HUES6 (cell line): ENCODE measurements around the gene CTRB1.
"Not testable (repeated sequence)": the region's sequence is repeated elsewhere in the genome, so short reads cannot be mapped to it uniquely, and the experiment has no call there.

ENCODE experiments used
- H3K27ac ChIP-seq: 2 replicates; pipeline ENCODE4 v1.7.0; 2013; ENCODE audit warnings: low read depth, mild to moderate bottlenecking, low read length, inconsistent platforms
- H3K27me3 ChIP-seq: 2 replicates; pipeline ENCODE4 v1.6.1; 2013; ENCODE audit warnings: low read length; ENCODE audit not compliant: control insufficient read depth, insufficient read depth
- H3K36me3 ChIP-seq: 2 replicates; pipeline ENCODE4 v1.6.1; 2013; ENCODE audit warnings: low read length; ENCODE audit not compliant: control insufficient read depth, insufficient read depth
- H3K4me1 ChIP-seq: 2 replicates; pipeline ENCODE4 v1.6.1; 2013; ENCODE audit warnings: low read length; ENCODE audit not compliant: control insufficient read depth, insufficient read depth
- H3K4me3 ChIP-seq: 2 replicates; pipeline ENCODE4 v1.5.1; 2013; ENCODE audit warnings: low read depth, low read length
- H3K9ac ChIP-seq: one replicate; pipeline ENCODE4 v1.6.1; 2013; ENCODE audit warnings: mild to moderate bottlenecking, low read length
- H3K9me3 ChIP-seq: 2 replicates; pipeline ENCODE4 v1.6.1; 2013; ENCODE audit warnings: low read depth, low read length; ENCODE audit not compliant: control insufficient read depth, insufficient read depth

CTRB1 gene

DNA sequence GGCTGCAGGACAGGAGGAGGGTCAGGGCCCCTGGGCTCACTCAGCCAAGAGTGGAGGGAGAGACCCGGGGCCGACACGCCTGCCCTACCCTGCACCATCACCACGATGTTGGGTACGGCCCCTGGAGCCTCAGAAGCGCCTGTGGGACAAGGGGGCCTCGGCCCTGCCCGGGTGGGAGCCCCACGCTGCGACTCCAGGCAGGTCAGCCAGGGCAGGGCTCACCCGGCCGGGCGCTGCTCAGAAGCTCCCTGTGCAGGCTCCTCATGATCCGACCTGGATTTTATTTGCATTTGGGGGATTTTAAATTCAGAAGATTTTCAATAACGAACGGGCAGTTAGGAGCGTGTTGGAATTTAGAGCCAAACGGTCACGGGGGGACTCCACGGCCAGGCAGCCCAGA, 13.9 kb upstream of the CTRB1 start:
- H3K4me3 ChIP-seq, H3K9ac ChIP-seq, H3K36me3 ChIP-seq, H3K27ac ChIP-seq, H3K4me1 ChIP-seq, H3K27me3 ChIP-seq, H3K9me3 ChIP-seq: not testable (repeated sequence)

DNA sequence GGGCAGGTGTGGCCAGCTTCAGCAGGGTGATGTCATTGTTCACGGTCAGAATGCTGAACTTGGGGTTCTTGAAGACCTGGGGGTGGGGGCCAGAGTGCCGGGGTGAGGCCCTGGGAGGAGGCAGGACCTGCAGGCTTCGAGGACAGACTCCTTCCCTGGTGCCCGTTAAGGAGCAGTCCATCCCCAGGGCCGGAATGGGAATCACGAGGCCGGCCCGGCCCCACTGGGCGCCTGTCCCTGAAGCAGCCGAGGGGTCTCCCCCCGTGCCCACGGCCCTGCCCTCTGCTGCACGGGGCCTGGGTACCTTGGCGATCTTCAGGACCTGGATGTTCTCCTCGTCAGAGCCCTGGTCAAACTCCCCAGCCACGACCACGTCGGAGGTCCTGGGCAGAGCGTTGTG, 13.3 kb upstream of the CTRB1 start:
- H3K36me3 ChIP-seq, H3K27me3 ChIP-seq, H3K4me3 ChIP-seq, H3K9me3 ChIP-seq, H3K4me1 ChIP-seq, H3K27ac ChIP-seq, H3K9ac ChIP-seq: not testable (repeated sequence)

DNA sequence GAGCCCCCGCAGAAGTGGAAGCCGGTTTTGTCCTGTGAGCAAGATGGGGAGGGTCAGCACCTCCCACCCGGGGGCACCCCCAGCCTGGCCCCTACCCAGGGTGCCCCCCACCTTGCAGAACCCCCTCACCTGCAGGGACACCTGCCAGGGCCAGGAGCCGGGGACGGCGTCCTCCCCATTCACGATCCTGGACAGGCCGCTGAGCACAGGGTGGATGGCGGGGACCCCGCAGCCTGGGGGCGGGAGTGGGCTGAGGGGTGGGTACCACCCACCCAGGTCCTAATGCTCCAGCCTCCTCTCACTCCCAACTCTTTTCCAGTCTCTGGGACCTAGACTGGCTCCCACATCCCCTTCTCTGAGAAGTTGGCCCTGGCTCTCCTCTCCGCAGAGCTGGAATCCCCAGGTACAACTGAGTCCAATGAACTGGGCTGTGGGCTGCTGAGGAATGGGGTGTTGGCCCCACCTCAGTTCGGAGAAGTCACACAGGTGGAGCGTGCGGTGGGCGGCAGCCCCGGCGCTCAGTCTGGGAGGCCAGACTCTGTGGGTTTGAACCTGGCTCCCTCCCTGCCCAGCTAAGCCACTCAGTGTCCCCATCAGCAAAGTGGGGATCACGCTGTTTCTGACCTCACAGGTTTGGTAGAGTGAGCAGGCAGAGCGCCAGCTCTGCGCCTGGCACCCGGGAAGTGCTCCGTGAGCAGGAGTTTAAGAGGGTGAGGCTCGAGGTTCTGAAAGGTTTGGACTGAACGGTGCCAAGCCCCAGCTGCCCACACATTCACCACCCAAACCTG, 12.6 kb upstream of the CTRB1 start:
- not testable (repeated sequence) for H3K27ac ChIP-seq, H3K36me3 ChIP-seq, H3K9me3 ChIP-seq, H3K4me1 ChIP-seq, H3K9ac ChIP-seq, H3K27me3 ChIP-seq, H3K4me3 ChIP-seq

DNA sequence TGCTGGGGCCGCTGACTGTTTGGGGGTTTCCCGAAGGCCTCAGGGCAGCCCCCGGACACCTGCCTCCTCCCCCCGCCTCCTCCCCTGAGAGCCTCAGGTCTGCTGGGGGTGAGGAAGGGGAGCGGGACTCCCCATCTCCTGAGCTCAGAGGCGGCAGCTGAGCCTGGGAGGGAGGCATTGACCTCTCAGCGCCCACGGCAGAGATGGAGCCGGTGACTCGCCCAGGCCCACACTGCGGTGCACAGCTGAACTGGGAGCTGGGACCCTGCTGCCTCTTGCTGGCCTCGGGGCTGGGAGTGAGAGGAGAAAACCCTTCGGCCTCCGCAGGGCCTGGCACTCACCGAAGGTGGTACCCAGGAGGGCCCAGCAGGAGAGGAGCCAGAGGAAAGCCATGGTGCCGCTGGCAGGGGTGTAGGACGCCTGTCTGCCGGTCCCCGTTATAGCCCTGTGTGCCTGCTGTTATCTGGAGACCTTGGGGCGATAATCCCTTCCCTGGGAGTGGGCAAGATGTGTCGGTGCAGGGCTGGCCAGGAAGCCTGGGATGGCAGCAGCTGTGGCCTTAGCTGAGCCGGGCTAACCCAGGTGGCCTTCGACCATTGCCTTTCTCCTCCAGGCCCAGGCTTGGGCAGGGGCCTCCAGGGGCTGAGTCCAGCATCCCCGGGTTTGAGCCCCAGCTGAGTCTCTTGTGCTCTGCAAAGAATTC, 11.9 kb upstream of the CTRB1 start, which contains the start of gene CTRB2:
Gene CTRB2 (minus strand): TSS at position 413 of the 703 bp plus-strand sequence. CDS start 20 bp downstream, at position 393.
- no peaks in the 10 kb centered on the region for H3K9me3 ChIP-seq
- peaks cover 6% of the 10 kb centered on the region; the same call in 1 of the 2 replicates for H3K4me1 ChIP-seq
- no peak within 1 kb of the TSS for H3K9ac ChIP-seq
- no peaks in the 10 kb centered on the region for H3K27me3 ChIP-seq
- no peak within 1 kb of the TSS for H3K4me3 ChIP-seq
- no peak within 1 kb of the TSS for H3K27ac ChIP-seq
- no peaks in the 10 kb centered on the region for H3K36me3 ChIP-seq

DNA sequence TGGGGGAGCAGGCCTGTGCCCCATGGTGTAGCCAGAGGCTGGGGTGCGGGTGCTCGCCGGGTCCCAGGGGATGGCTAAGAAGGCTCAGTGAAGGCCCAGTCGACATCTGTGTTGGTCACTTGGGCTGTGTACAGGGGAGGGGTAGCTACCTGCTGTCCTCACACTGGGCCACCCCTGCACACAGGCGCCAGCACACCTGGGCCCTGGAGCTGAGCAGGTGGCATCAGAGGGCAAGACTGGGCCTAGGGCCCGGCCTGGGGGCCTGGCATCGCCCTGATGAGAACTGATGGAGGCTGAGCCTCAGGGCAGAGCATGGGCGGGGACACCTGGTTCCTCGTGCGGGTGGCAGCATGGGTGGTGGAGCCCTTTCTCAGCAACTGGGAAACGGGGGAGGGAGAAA, 11.0 kb upstream of the CTRB1 start:
- Histone ChIP-seq H3K27ac (no peak overlapping the region), H3K36me3 (no peaks in the 10 kb centered on the region), H3K4me1 (peaks cover 6% of the 10 kb centered on the region; the same call in 1 of the 2 replicates), H3K9ac (no peak overlapping the region), H3K27me3 (no peaks in the 10 kb centered on the region), H3K9me3 (no peaks in the 10 kb centered on the region), H3K4me3 (no peak overlapping the region)

DNA sequence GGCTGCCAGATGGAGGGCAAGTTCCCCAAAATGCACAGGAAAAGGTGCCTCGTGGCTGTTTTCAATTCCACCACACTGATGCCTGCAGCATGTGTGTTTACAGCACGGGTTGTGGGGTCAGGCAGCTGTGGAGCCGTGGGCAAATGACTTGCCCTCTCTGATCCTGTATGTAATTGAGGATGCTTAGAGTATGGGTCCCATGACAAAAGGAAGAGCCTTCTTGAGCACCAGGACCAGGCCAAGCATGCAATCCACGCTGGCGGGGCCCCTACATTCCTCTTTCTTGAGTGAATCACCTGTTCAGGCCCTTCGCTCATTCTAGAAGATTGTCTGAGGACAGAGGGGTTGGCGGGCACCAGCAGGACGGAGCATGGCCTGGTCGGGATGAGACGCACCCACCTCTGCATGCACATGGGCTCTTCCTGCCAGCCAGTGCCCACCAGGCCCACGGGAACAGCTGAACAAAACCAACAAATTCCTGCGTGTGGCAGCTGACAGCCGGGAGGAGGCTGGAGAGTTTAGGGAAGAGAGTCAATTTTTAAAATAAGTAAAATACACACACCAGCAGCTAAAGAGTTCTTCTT, 10.5 kb upstream of the CTRB1 start:
- no peaks in the 10 kb centered on the region for H3K36me3 ChIP-seq
- no peaks in the 10 kb centered on the region for H3K27me3 ChIP-seq
- H3K4me1 ChIP-seq: peaks cover 6% of the 10 kb centered on the region; the same call in 1 of the 2 replicates
- no peak overlapping the region for H3K27ac ChIP-seq
- H3K4me3 ChIP-seq: no peak overlapping the region
- H3K9ac ChIP-seq: no peak overlapping the region
- H3K9me3 ChIP-seq: no peaks in the 10 kb centered on the region

DNA sequence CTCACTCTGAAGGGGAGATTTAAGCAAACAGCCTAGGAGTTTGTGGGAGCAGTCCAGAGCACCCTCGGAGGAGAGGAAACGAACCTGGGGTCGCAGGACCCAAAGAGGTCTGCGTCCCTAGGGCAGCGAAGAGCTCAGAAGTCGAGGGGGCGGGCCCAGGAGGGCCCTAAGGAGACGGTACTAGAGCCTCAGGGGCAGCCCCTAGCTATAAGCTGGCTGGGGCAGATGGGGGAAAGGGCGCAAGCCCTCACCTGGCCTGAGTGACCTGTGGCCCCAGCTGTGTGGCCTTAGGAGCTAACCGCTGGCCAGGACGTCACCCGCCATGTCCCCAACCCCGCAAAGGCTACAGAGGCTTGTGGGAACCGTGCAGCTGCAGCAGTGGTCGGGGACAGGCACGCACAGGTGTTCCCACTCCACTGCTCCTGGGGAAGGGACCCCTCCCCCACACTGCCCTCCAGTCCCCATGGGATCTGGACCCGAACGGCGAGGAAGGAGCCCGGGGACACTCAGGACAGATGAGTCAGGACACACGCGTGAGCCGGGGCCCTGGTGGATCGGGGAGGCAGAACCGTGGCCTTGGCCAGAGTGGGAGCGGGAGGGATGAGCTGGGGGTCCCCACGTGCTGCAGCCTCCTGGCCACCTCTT, 9.8 kb upstream of the CTRB1 start:
- no peak overlapping the region for H3K27ac ChIP-seq
- no peaks in the 10 kb centered on the region for H3K27me3 ChIP-seq
- H3K9me3 ChIP-seq: no peaks in the 10 kb centered on the region
- H3K4me1 ChIP-seq: peaks cover under 1% of the 10 kb centered on the region; the same call in 1 of the 2 replicates
- H3K9ac ChIP-seq: no peak overlapping the region
- no peaks in the 10 kb centered on the region for H3K36me3 ChIP-seq
- H3K4me3 ChIP-seq: no peak overlapping the region

DNA sequence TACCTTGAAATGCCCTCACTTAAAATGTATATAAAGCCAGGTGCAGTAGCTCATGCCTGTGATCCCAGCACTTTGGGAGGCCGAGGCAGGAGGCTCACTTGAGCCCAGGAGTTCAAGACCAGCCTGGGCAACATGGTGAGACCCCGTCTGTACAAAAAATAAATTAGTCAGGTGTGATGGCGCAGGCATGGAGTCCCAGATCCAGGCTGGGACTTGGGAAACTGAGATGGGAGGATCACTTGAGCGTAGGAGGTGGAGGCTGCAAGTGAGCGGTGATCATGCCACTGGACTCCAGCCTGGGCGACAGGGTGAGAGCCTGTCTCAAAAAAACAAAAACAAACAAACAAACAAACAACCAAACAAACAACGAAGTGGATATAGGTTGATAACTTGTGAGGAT, 9.3 kb upstream of the CTRB1 start:
- H3K4me3 ChIP-seq, H3K27me3 ChIP-seq, H3K27ac ChIP-seq, H3K9me3 ChIP-seq, H3K4me1 ChIP-seq, H3K9ac ChIP-seq, H3K36me3 ChIP-seq: not testable (repeated sequence)

DNA sequence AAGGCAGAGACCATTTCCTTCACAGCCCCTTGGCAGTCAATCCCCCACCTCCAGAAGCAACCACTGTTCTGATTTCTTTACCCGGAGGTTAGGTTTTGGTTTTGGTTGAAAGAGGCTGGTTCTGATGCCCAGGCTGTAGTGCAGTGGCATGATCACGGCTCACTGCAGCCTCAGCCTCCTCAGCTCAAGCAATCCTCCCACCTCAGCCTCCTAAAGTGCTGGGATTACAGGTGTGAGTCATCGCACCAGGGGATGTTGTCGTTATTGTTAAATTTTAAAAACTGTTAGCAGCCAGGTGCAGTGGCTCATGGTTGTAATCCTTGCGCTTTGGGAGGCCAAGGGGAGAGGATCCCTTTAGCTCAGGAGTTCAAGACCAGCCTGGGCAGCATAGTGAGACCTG, 8.8 kb upstream of the CTRB1 start:
- Histone ChIP-seq H3K9me3 (no peaks in the 10 kb centered on the region), H3K4me1 (no peaks in the 10 kb centered on the region), H3K4me3 (no peak overlapping the region), H3K27ac (no peak overlapping the region), H3K9ac (no peak overlapping the region), H3K27me3 (no peaks in the 10 kb centered on the region), H3K36me3 (no peaks in the 10 kb centered on the region)

DNA sequence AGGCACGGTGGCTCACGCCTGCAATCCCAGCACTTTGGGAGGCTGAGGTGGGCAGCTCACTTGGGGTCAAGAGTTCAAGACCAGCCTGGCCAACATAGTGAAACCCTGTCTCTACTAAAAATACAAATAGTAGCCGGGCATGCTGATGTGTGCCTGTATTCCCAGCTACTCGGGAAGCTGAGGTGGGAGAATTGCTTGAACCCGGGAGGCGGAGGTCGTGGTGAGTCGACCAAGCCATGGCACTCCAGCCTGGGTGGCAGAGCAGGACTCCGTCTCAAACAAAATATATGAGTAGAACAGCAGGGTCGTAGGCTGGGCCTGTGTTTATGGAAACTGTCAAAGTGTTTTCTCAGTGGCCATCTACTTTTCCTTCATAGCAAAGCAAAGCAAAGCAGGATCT, 7.5 kb upstream of the CTRB1 start:
- not testable (repeated sequence) for H3K9ac ChIP-seq, H3K4me3 ChIP-seq, H3K4me1 ChIP-seq, H3K27me3 ChIP-seq, H3K27ac ChIP-seq, H3K36me3 ChIP-seq, H3K9me3 ChIP-seq

DNA sequence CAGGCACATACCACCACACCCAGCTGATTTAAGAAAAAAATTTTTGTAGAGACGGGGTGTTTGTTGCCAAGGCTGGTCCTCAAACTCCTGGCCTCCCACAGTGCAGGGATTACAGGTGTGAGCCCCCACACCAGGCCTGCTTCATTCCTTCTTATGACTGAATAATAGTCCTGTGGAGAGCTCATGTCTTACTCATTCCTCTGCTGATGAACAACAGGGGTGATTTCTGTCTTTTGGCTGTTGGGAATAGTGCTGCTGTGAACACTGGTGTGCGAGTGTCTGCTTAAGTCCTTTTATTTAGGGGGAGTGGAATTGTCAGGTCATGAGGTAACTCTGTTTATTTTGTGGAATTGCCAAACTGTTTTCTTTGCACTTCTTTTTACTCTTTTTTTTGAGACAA, 2.7 kb upstream of the CTRB1 start:
- Histone ChIP-seq H3K4me3 (no peak overlapping the region), H3K4me1 (no peaks in the 10 kb centered on the region), H3K27ac (no peak overlapping the region), H3K9me3 (no peaks in the 10 kb centered on the region), H3K27me3 (no peaks in the 10 kb centered on the region), H3K9ac (no peak overlapping the region), H3K36me3 (no peaks in the 10 kb centered on the region)
